ENCODE data around the gene SLC6A7.
"Not testable (repeated sequence)": the region's sequence is repeated elsewhere in the genome, so short reads cannot be mapped to it uniquely, and the experiment has no call there.

Gene SLC6A7

GRCh38 chr5:150247726-150248125, 57.9 kb downstream of the SLC6A7 start:
- no peak overlapping the region for H3K4me3 ChIP-seq (ENCODE audit: low read depth, low read length)
- no peak for DNase-seq (ENCODE audit: low read depth)
- no peak for TF ChIP-seq MAX (IDR thresholded peaks at IDR 0.05; ENCODE audit: low read depth, low read length)
- TF ChIP-seq, protein P1, sequence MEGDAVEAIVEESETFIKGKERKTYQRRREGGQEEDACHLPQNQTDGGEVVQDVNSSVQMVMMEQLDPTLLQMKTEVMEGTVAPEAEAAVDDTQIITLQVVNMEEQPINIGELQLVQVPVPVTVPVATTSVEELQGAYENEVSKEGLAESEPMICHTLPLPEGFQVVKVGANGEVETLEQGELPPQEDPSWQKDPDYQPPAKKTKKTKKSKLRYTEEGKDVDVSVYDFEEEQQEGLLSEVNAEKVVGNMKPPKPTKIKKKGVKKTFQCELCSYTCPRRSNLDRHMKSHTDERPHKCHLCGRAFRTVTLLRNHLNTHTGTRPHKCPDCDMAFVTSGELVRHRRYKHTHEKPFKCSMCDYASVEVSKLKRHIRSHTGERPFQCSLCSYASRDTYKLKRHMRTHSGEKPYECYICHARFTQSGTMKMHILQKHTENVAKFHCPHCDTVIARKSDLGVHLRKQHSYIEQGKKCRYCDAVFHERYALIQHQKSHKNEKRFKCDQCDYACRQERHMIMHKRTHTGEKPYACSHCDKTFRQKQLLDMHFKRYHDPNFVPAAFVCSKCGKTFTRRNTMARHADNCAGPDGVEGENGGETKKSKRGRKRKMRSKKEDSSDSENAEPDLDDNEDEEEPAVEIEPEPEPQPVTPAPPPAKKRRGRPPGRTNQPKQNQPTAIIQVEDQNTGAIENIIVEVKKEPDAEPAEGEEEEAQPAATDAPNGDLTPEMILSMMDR (IDR thresholded peaks at IDR 0.05; ENCODE audit: low read depth, low read length) = no peak
- TF ChIP-seq MYC (IDR thresholded peaks at IDR 0.05; ENCODE audit: low read depth, low read length) = no peak
- TF ChIP-seq POLR2A (IDR thresholded peaks at IDR 0.05; ENCODE audit: extremely low read depth, insufficient read length) = no peak

DNA sequence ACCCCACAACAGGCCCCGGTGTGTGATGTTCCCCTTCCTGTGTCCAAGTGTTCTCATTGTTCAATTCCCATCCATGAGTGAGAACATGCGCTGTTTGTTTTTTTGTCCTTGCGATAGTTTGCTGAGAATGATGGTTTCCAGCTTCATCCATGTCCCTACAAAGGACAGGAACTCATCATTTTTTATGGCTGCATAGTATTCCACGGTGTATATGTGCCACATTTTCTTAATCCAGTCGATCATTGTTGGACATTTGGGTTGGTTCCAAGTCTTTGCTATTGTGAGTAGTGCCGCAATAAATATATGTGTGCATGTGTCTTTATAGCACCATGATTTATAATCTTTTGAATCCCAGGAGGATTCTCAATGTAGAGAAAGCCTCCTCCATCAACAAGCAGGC, 58.6 kb downstream of the SLC6A7 start:
- DNase-seq (ENCODE audit: low read depth); H3K4me3 ChIP-seq (ENCODE audit: low read depth, low read length): not testable (repeated sequence)

DNA sequence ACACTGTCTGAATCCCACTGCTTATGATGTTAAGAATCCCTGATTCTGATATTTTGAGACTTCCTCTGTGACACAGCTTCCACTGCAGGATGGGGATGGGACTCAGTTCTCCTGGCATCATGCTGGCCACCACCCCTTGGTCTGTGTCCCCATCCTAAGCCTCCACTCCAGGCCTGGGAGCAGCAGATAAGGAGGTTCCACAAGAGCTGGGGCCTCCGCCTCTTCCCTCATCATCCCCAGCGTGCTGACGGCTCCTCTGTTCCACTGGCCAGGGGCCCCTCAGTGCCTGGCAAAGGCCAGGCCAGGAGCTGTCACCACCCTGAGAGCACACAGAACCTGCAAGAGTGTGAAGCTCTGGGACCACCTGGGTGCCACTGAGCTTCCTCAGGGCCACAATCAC, 59.1 kb downstream of the SLC6A7 start:
- DNase-seq (ENCODE audit: low read depth) = no peak
- TF ChIP-seq MYC (IDR thresholded peaks at IDR 0.05; ENCODE audit: low read depth, low read length) (no peak), POLR2A (IDR thresholded peaks at IDR 0.05; ENCODE audit: extremely low read depth, insufficient read length) (no peak), MAX (IDR thresholded peaks at IDR 0.05; ENCODE audit: low read depth, low read length) (no peak)
- TF ChIP-seq, protein P1 (IDR thresholded peaks at IDR 0.05; ENCODE audit: low read depth, low read length) = no peak
- no peak overlapping the region for H3K4me3 ChIP-seq (ENCODE audit: low read depth, low read length)

DNA sequence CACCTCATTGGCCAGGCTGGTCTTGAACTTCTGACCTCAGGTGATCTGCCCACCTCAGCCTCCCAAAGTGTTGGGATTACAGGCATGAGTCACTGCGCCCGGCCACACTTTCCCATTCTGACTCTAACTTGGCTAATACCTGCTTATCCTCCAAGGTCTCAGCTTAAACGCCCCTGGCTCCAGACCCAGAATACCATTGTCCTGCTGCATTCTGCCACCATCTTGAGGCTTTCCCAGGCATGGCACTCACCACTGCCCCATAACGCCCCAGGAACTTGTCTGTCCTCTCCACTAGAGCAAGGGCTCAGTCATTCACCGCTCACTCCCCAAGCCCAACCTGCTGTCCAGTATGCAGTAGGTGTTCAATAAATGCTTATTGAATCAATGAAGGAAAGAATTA, 59.9 kb downstream of the SLC6A7 start:
- no peak overlapping the region for H3K4me3 ChIP-seq (ENCODE audit: low read depth, low read length)
- DNase-seq (ENCODE audit: low read depth) = peak; percentile 26
- TF ChIP-seq, protein P1 (IDR thresholded peaks at IDR 0.05; ENCODE audit: low read depth, low read length) = no peak
- TF ChIP-seq MAX (IDR thresholded peaks at IDR 0.05; ENCODE audit: low read depth, low read length) = no peak
- no peak for TF ChIP-seq POLR2A (IDR thresholded peaks at IDR 0.05; ENCODE audit: extremely low read depth, insufficient read length)
- no peak for TF ChIP-seq MYC (IDR thresholded peaks at IDR 0.05; ENCODE audit: low read depth, low read length)

- TF ChIP-seq MYC (IDR thresholded peaks at IDR 0.05; ENCODE audit: low read depth, low read length) = no peak
- TF ChIP-seq, protein P1 (IDR thresholded peaks at IDR 0.05; ENCODE audit: low read depth, low read length) = no peak
- TF ChIP-seq POLR2A (IDR thresholded peaks at IDR 0.05; ENCODE audit: extremely low read depth, insufficient read length) = no peak
- TF ChIP-seq MAX (IDR thresholded peaks at IDR 0.05; ENCODE audit: low read depth, low read length) = no peak
- H3K4me3 ChIP-seq (ENCODE audit: low read depth, low read length) = no peak overlapping the region
- DNase-seq (ENCODE audit: low read depth) = no peak
Measured at GRCh38 chr5:150251504-150251903, 61.6 kb downstream of the SLC6A7 start.

DNA sequence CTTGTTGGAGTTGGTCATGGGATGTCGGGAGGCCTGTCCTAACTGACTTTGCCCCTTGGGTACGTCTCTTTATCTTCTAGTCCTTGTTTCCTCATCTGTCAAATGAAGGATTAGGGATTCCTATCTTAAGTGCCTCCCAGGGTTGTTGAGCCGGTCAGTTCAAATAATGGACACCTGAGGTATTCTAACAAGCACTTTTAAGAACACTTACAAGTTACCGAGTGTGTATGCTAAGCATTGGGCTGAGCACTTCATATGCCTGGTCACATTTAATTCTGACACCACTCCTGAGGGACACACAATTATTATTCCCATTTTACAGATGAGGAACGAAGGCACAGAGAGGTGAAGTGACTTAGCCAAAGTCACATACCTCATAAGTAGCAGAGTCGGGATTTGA, 62.6 kb downstream of the SLC6A7 start:
- no peak for DNase-seq (ENCODE audit: low read depth)
- no peak overlapping the region for H3K4me3 ChIP-seq (ENCODE audit: low read depth, low read length)
- no peak for TF ChIP-seq MAX (IDR thresholded peaks at IDR 0.05; ENCODE audit: low read depth, low read length)
- TF ChIP-seq, protein P1 (IDR thresholded peaks at IDR 0.05; ENCODE audit: low read depth, low read length) = no peak
- no peak for TF ChIP-seq POLR2A (IDR thresholded peaks at IDR 0.05; ENCODE audit: extremely low read depth, insufficient read length)
- TF ChIP-seq MYC (IDR thresholded peaks at IDR 0.05; ENCODE audit: low read depth, low read length) = no peak
